ENCODE data around the gene TUBGCP2.

The TUBGCP2 gene

GRCh38 chr10:133248334-133248715 is 60.3 kb downstream of the TUBGCP2 start:
- DNase-seq = no peak
- in situ Hi-C loops (cut with HindIII; ENCODE audit: low pct_ligation_motif_present, low sequenced_read_pairs) = no loop called here
- peaks cover 17% of the 10 kb centered on the region for H3K27me3 ChIP-seq (replicated peaks)
- no peaks in the 10 kb centered on the region for H3K36me3 ChIP-seq (replicated peaks)
- H3K4me3 ChIP-seq (ENCODE audit: low read depth, low read length) = no peak overlapping the region
- no peak for TF ChIP-seq CTCF (IDR thresholded peaks at IDR 0.05; ENCODE audit: low read depth, low read length, missing control alignments)
- no peak overlapping the region for H3K27ac ChIP-seq

GRCh38 chr10:133247681-133248333 is 60.9 kb downstream of the TUBGCP2 start:
- H3K4me3 ChIP-seq (ENCODE audit: low read depth, low read length) = no peak overlapping the region
- no peak for DNase-seq
- peaks cover 17% of the 10 kb centered on the region for H3K27me3 ChIP-seq (replicated peaks)
- in situ Hi-C loops (cut with HindIII; ENCODE audit: low pct_ligation_motif_present, low sequenced_read_pairs) = no loop called here
- no peaks in the 10 kb centered on the region for H3K36me3 ChIP-seq (replicated peaks)
- TF ChIP-seq CTCF (IDR thresholded peaks at IDR 0.05; ENCODE audit: low read depth, low read length, missing control alignments) = no peak
- H3K27ac ChIP-seq = no peak overlapping the region

- no peak overlapping the region for H3K4me3 ChIP-seq (ENCODE audit: low read depth, low read length)
- H3K27ac ChIP-seq = no peak overlapping the region
- no peak for TF ChIP-seq CTCF (IDR thresholded peaks at IDR 0.05; ENCODE audit: low read depth, low read length, missing control alignments)
- DNase-seq = no peak
- H3K36me3 ChIP-seq (replicated peaks) = no peaks in the 10 kb centered on the region
- H3K27me3 ChIP-seq (replicated peaks) = peaks cover 19% of the 10 kb centered on the region
- in situ Hi-C loops (cut with HindIII; ENCODE audit: low pct_ligation_motif_present, low sequenced_read_pairs) = no loop called here
Measured at GRCh38 chr10:133246236-133246626, 62.4 kb downstream of the TUBGCP2 start.

GRCh38 chr10:133245439-133246235 is 63.0 kb downstream of the TUBGCP2 start:
- Histone ChIP-seq H3K36me3 (replicated peaks) (no peaks in the 10 kb centered on the region), H3K4me3 (ENCODE audit: low read depth, low read length) (no peak overlapping the region), H3K27me3 (replicated peaks) (peaks cover 16% of the 10 kb centered on the region), H3K27ac (no peak overlapping the region)
- in situ Hi-C loops (cut with HindIII; ENCODE audit: low pct_ligation_motif_present, low sequenced_read_pairs) = no loop called here
- no peak for TF ChIP-seq CTCF (IDR thresholded peaks at IDR 0.05; ENCODE audit: low read depth, low read length, missing control alignments)
- no peak for DNase-seq

- no peak overlapping the region for H3K27ac ChIP-seq
- H3K27me3 ChIP-seq (replicated peaks) = peaks cover 17% of the 10 kb centered on the region
- no peak for DNase-seq
- H3K4me3 ChIP-seq (ENCODE audit: low read depth, low read length) = no peak overlapping the region
- in situ Hi-C loops (cut with HindIII; ENCODE audit: low pct_ligation_motif_present, low sequenced_read_pairs) = no loop called here
- no peak for TF ChIP-seq CTCF (IDR thresholded peaks at IDR 0.05; ENCODE audit: low read depth, low read length, missing control alignments)
- H3K36me3 ChIP-seq (replicated peaks) = no peaks in the 10 kb centered on the region
Measured at GRCh38 chr10:133243593-133243992, 65.1 kb downstream of the TUBGCP2 start.

Data from brain microvascular endothelial cell (primary cell).